Uterus (tissue), 2 donors: Measurements from ENCODE around the gene POU2AF2.

ENCODE experiments used
- CTCF ChIP-seq, 4 experiments: fragments of 200-600 bp in 2 of 4; fragments of 450-650 bp in 2 of 4; sonication (generic) in 2 of 4; IDR thresholded peaks; one replicate each; pipeline ENCODE4 v1.5.1; 2016 to 2019; ENCODE audit warnings: antibody characterized with exemption in 4 of 4, mild to moderate bottlenecking in 2 of 4, moderate library complexity in 1 of 4
- POLR2A ChIP-seq, 2 donors: fragments of 450-650 bp; IDR thresholded peaks; one replicate each; pipeline ENCODE4 v1.6.1; 2016; ENCODE audit warnings: antibody characterized with exemption in 2 of 2, mild to moderate bottlenecking in 1 of 2, moderate library complexity in 1 of 2

- no peak for TF ChIP-seq CTCF (IDR thresholded peaks at IDR 0.05)
- no peak for TF ChIP-seq POLR2A (IDR thresholded peaks at IDR 0.05)
Measured at GRCh38 chr11:111319296-111319695, 73.8 kb downstream of the POU2AF2 start.
